OCI-LY1 (cell line): ENCODE data around the gene PRR5L.

Experiments
- H2AFZ ChIP-seq: fragments of 200-600 bp; sonication (generic), shearing (Covaris generic); 2 replicates; pipeline ENCODE4 v1.6.0; 2014; ENCODE audit warnings: antibody characterized with exemption, mild to moderate bottlenecking, low read length
- H3F3A ChIP-seq: fragments of 200-600 bp; sonication (generic), shearing (Covaris generic); 2 replicates; pipeline ENCODE4 v1.6.0; 2014; ENCODE audit warnings: mild to moderate bottlenecking, antibody characterized with exemption, low read length, moderate library complexity; ENCODE audit not compliant: insufficient read depth
- H3K27ac ChIP-seq: fragments of 200-600 bp; sonication (generic); 2 replicates; pipeline ENCODE4 v1.5.1; 2014; ENCODE audit warnings: low read length, mixed run types, mild to moderate bottlenecking, low read depth; ENCODE audit not compliant: poor library complexity, severe bottlenecking
- H3K27me3 ChIP-seq: fragments of 200-600 bp; sonication (generic); 2 replicates; pipeline ENCODE4 v1.6.0; 2014; ENCODE audit warnings: antibody characterized with exemption, mild to moderate bottlenecking, low read length, moderate library complexity; ENCODE audit not compliant: insufficient read depth
- H3K36me3 ChIP-seq: fragments of 200-600 bp; sonication (generic); 2 replicates; pipeline ENCODE4 v1.6.1; 2014; ENCODE audit warnings: mild to moderate bottlenecking, antibody characterized with exemption, low read length, moderate library complexity, mixed read lengths; ENCODE audit not compliant: insufficient read depth
- H3K4me1 ChIP-seq: fragments of 200-600 bp; sonication (generic); 2 replicates; pipeline ENCODE4 v1.5.1; 2014; ENCODE audit warnings: mild to moderate bottlenecking, low read length, moderate library complexity; ENCODE audit not compliant: insufficient read depth, severe bottlenecking
- H3K4me2 ChIP-seq: fragments of 200-600 bp; sonication (generic), shearing (Covaris generic); 2 replicates; pipeline ENCODE4 v1.6.1; 2014; ENCODE audit warnings: low read length
- H3K4me3 ChIP-seq: fragments of 200-600 bp; sonication (generic); 2 replicates; pipeline ENCODE4 v1.5.1; 2014; ENCODE audit warnings: low read length, low read depth, mild to moderate bottlenecking, mixed read lengths; ENCODE audit not compliant: poor library complexity, severe bottlenecking
- H3K79me2 ChIP-seq: fragments of 200-600 bp; shearing (Covaris generic); 2 replicates; pipeline ENCODE4 v1.6.1; 2016; ENCODE audit warnings: mixed run types, low read length, mixed read lengths; ENCODE audit not compliant: insufficient read depth
- H3K9ac ChIP-seq: fragments of 200-600 bp; sonication (generic), shearing (Covaris generic); 2 replicates; pipeline ENCODE4 v1.6.1; 2014; ENCODE audit warnings: mild to moderate bottlenecking, low read length, mixed read lengths
- H3K9me2 ChIP-seq: fragments of 200-600 bp; sonication (generic), shearing (Covaris generic); 2 replicates; pipeline ENCODE4 v1.6.1; 2014; ENCODE audit warnings: low read depth, mild to moderate bottlenecking, low read length, mixed read lengths
- H3K9me3 ChIP-seq: fragments of 200-600 bp; shearing (Covaris generic); 2 replicates; pipeline ENCODE4 v1.6.1; 2014; ENCODE audit warnings: low read length, mixed read lengths
- H4K20me1 ChIP-seq: fragments of 200-600 bp; sonication (generic), shearing (Covaris generic); 2 replicates; pipeline ENCODE4 v1.6.0; 2016; ENCODE audit warnings: mild to moderate bottlenecking, low read length; ENCODE audit not compliant: insufficient read depth
- EZH2 ChIP-seq: fragments of 200-600 bp; sonication (generic), shearing (Covaris generic); IDR thresholded peaks from 2 replicates; pipeline ENCODE4 v1.8.0; 2017; ENCODE audit warnings: borderline replicate concordance, mixed run types, mild to moderate bottlenecking, antibody characterized with exemption, low read length, moderate library complexity, mixed read lengths
- TF ChIP-seq, protein P1 (sequence below): fragments of 200-600 bp; sonication (generic), shearing (Covaris generic); IDR thresholded peaks from 2 replicates; pipeline ENCODE4 v1.5.1; 2017; ENCODE audit warnings: mild to moderate bottlenecking, antibody characterized with exemption, low read length, moderate library complexity, mixed read lengths

The PRR5L gene

GRCh38 chr11:36426226-36426848, 130.2 kb downstream of the PRR5L start:
- H3K4me3 ChIP-seq, result no peak overlapping the region
- no peaks in the 10 kb centered on the region for H3K9me2 ChIP-seq
- H4K20me1 ChIP-seq, result no peaks in the 10 kb centered on the region
- TF ChIP-seq EZH2, result no peak
- TF ChIP-seq, protein P1, sequence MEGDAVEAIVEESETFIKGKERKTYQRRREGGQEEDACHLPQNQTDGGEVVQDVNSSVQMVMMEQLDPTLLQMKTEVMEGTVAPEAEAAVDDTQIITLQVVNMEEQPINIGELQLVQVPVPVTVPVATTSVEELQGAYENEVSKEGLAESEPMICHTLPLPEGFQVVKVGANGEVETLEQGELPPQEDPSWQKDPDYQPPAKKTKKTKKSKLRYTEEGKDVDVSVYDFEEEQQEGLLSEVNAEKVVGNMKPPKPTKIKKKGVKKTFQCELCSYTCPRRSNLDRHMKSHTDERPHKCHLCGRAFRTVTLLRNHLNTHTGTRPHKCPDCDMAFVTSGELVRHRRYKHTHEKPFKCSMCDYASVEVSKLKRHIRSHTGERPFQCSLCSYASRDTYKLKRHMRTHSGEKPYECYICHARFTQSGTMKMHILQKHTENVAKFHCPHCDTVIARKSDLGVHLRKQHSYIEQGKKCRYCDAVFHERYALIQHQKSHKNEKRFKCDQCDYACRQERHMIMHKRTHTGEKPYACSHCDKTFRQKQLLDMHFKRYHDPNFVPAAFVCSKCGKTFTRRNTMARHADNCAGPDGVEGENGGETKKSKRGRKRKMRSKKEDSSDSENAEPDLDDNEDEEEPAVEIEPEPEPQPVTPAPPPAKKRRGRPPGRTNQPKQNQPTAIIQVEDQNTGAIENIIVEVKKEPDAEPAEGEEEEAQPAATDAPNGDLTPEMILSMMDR, result no peak
- no peaks in the 10 kb centered on the region for H3K27me3 ChIP-seq
- H3K79me2 ChIP-seq, result no peaks in the 10 kb centered on the region
- no peak overlapping the region for H3K9ac ChIP-seq
- H3K9me3 ChIP-seq, result no peaks in the 10 kb centered on the region
- H3K36me3 ChIP-seq, result no peaks in the 10 kb centered on the region
- no peaks in the 10 kb centered on the region for H3F3A ChIP-seq
- no peaks in the 10 kb centered on the region for H3K4me1 ChIP-seq
- H3K27ac ChIP-seq, result no peak overlapping the region
- H3K4me2 ChIP-seq, result no peak overlapping the region
- H2AFZ ChIP-seq, result no peak overlapping the region

DNA sequence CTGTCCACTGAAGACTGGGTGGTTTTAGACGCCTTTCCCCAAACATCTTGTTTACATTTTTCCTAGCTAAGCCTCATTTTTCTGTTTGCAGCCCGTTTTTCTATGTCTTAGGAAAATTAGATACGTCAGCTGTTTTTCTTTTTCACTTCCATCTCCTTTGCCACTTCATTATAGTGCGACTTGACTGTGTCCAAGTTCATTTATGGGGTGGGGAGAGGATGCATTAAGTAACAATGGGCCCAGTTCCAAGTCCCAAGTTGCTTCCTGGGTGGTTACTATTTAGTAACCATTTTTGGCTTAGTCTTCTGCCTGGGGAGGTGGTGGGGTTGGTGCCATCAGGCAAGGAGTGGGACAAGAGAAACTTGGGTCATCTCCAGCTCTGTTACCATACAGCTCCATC, 131.0 kb downstream of the PRR5L start:
- Histone ChIP-seq H3K9me2 (no peaks in the 10 kb centered on the region), H3K4me2 (no peak overlapping the region), H3K9me3 (no peaks in the 10 kb centered on the region), H2AFZ (no peak overlapping the region), H3K4me3 (no peak overlapping the region), H3K79me2 (no peaks in the 10 kb centered on the region), H3K27me3 (no peaks in the 10 kb centered on the region), H3K9ac (no peak overlapping the region), H3K27ac (no peak overlapping the region), H3F3A (no peaks in the 10 kb centered on the region), H3K36me3 (no peaks in the 10 kb centered on the region), H3K4me1 (no peaks in the 10 kb centered on the region), H4K20me1 (no peaks in the 10 kb centered on the region)
- TF ChIP-seq EZH2, result no peak
- TF ChIP-seq, protein P1, result no peak

DNA sequence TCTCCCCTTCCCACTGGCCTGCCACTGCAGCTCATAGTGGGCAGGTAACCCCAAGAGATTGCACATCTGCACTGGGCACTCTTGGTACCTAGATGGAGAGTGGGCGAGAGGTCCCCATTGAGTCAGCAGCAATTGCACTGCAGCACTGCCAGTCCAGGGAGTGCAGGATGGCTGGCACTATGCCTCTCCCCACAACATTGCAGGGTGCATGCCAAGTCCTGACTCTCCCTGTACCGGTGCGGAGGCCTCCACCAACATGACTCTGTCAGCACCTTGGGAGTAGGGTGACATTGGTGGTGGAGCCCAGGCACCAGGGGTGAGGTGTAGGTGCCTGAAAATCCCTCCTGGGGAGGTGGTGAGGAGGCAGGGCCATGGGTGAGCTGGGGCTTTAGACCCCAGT, 131.8 kb downstream of the PRR5L start:
- TF ChIP-seq EZH2, result no peak
- TF ChIP-seq, protein P1, result no peak
- no peak overlapping the region for H3K9ac ChIP-seq

More for the DNA sequence above, 131.8 kb downstream of the PRR5L start:
- H3K4me3 ChIP-seq, result no peak overlapping the region
- H3K4me1 ChIP-seq, result no peaks in the 10 kb centered on the region
- no peaks in the 10 kb centered on the region for H3K9me3 ChIP-seq
- no peak overlapping the region for H3K27ac ChIP-seq
- no peaks in the 10 kb centered on the region for H4K20me1 ChIP-seq
- no peak overlapping the region for H2AFZ ChIP-seq
- no peaks in the 10 kb centered on the region for H3K9me2 ChIP-seq
- no peaks in the 10 kb centered on the region for H3K36me3 ChIP-seq
- H3K4me2 ChIP-seq, result no peak overlapping the region
- H3K27me3 ChIP-seq, result no peaks in the 10 kb centered on the region
- H3F3A ChIP-seq, result no peaks in the 10 kb centered on the region
- H3K79me2 ChIP-seq, result no peaks in the 10 kb centered on the region
